HFF-Myc (cell line): Measurements from ENCODE around the gene GUCY2D.

Experiments used
- DNase-seq: peaks from one replicate; pipeline ENCODE4 v3.0.0-alpha.2; 2011; ENCODE audit warnings: low read depth; ENCODE audit errors: extremely low read depth
- H3K4me3 ChIP-seq: replicated peaks from 2 replicates; pipeline ENCODE4 v1.5.1; 2011; ENCODE audit warnings: low read depth, mild to moderate bottlenecking, control low read depth, low read length
- TF ChIP-seq, protein P1 (sequence below): IDR thresholded peaks from 2 replicates; pipeline ENCODE4 v1.5.1; 2012; ENCODE audit warnings: mild to moderate bottlenecking, low read depth, low read length, control low read depth; ENCODE audit errors: missing control alignments

The GUCY2D gene

DNA sequence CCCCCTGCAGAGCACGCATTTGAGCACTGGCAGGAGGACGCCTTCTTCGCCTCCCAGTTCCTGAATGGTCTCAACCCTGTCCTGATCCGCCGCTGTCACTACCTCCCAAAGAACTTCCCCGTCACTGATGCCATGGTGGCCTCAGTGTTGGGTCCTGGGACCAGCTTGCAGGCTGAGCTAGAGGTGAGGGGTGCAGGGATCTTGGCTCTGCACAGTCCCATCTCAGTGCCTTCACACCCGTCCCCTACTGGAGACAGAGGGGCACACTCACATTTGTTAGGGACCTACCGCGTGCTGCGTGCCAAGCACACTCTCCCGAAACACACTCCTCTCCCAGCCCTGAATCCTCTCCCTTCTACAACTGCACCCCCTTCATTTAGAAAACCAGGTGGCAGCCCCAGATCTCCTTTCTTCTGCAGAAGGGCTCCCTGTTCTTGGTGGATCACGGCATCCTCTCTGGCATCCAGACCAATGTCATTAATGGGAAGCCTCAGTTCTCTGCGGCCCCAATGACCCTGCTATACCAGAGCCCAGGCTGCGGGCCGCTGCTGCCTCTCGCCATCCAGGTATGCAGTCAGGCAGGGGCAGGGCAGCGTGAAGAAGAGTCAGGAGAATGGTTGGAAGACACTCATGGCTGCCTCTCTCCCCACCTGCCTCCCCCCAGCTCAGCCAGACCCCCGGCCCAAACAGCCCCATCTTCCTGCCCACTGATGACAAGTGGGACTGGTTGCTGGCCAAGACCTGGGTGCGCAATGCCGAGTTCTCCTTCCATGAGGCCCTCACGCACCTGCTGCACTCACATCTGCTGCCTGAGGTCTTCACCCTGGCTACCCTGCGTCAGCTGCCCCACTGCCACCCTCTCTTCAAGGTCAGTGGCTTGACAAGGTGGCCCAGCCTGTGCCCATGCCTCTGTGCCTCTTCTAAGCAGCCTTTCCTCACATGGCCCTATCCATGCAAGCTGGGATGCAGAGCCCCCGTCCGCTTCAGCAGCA is 42.7 kb downstream of the GUCY2D start:
- DNase-seq, result no peak
- H3K4me3 ChIP-seq, result no peak overlapping the region
- TF ChIP-seq, protein P1, sequence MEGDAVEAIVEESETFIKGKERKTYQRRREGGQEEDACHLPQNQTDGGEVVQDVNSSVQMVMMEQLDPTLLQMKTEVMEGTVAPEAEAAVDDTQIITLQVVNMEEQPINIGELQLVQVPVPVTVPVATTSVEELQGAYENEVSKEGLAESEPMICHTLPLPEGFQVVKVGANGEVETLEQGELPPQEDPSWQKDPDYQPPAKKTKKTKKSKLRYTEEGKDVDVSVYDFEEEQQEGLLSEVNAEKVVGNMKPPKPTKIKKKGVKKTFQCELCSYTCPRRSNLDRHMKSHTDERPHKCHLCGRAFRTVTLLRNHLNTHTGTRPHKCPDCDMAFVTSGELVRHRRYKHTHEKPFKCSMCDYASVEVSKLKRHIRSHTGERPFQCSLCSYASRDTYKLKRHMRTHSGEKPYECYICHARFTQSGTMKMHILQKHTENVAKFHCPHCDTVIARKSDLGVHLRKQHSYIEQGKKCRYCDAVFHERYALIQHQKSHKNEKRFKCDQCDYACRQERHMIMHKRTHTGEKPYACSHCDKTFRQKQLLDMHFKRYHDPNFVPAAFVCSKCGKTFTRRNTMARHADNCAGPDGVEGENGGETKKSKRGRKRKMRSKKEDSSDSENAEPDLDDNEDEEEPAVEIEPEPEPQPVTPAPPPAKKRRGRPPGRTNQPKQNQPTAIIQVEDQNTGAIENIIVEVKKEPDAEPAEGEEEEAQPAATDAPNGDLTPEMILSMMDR, result no peak

DNA sequence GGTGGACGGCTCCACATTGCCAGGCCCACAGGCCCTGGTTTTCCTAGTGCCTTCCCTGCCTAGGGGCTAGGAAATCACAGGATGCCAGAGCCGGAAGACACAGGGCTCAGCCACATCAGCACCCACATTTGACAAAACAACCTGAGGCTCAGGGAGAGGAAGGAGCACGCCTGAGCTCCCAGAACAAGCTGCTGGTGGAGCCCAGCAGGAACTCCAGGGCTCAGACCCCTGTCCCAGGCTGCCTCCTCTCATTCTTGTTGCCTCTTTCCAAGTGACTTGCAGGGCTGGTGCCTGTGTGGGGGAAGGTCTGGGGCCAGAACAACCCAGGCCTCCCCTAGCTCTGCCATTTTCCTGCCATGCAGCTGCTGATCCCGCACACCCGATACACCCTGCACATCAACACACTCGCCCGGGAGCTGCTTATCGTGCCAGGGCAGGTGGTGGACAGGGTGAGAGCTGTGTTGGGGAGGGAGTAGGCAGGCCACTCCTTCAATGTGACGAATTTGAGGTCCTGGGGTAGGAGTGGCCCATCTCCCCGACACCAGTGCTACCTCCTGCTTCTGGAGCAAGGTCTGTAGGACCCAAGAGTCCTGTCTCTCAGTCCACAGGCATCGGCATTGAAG is 44.0 kb downstream of the GUCY2D start:
- H3K4me3 ChIP-seq, result no peak overlapping the region
- DNase-seq, result no peak
- TF ChIP-seq, protein P1, result no peak

DNA sequence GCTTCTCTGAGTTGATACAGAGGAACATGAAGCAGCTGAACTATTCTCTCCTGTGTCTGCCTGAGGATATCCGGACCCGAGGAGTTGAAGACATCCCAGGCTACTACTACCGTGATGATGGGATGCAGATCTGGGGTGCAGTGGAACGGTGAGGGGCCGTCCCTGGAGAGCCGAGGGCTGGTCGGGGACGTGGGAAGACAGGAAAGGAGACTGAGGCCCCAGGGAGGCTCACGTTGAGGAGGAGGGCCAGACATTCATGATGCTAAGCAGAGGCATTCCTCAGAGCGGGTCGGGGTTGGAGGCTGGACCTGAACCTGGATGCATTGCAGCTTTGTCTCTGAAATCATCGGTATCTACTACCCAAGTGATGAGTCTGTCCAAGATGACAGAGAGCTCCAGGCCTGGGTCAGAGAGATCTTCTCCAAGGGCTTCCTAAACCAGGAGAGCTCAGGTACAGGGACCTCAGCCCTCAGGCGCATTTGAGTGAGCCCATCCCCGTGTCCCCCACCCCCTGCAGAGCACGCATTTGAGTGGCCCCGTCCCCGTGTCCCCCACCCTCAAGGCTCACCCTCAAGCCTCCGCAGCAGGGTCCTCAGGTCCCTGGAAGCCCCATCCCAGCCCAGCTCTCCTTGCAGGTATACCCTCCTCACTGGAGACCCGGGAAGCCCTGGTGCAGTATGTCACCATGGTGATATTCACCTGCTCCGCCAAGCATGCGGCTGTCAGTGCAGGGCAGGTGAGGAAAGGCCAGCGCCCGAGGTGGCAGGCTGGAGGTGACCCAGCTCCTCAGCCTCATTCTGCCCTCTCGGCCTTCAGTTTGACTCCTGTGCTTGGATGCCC is 44.7 kb downstream of the GUCY2D start:
- TF ChIP-seq, protein P1, result no peak
- no peak for DNase-seq
- no peak overlapping the region for H3K4me3 ChIP-seq

DNA sequence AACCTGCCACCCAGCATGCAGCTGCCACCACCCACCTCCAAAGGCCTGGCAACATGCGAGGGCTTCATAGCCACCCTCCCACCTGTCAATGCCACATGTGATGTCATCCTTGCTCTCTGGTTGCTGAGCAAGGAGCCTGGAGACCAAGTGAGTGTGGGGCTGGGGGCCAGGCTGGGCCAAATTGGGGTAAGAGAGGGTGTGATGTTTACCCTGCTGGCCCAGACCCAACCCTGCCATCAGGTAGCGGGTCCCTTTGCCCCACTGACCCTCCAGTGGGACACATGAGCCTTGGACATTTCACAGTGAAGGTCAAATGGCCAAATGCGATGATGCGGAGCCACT is 45.3 kb downstream of the GUCY2D start:
- no peak for DNase-seq
- TF ChIP-seq, protein P1, result no peak
- H3K4me3 ChIP-seq, result no peak overlapping the region

DNA sequence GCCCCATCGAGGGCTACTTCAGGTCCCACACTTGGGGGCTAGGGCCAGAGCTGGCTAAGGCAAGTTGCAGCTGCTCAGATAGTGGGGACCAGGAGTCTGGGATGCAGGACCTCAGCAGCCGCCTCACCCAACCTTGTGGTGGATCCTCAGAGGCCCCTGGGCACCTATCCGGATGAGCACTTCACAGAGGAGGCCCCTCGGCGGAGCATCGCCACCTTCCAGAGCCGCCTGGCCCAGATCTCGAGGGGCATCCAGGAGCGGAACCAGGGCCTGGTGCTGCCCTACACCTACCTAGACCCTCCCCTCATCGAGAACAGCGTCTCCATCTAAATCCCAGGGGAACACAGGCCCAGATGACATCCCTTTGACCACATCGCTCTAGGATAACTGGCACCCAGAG is 45.8 kb downstream of the GUCY2D start:
- DNase-seq, result no peak
- TF ChIP-seq, protein P1, result no peak
- no peak overlapping the region for H3K4me3 ChIP-seq

DNA sequence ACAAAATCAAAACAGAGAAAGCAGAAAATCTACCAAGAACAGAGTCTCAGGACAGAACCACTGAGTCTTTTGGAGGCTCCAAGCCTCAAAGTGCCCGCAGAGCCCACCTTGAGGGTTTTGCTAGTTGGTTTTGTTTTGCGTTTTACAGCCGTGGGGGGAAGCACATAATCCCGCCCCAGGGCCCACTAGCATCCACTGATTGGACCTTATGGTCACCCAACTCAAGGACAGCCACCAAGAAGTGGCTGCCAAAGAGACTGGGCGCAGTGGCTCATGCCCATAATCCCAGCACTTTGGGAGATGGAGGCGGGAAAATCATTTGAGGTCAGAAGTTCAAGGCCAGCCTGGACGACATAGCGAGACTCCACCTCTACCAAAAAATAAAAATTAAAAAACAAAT is 46.3 kb downstream of the GUCY2D start:
- H3K4me3 ChIP-seq, result no peak overlapping the region
- no peak for DNase-seq
- TF ChIP-seq, protein P1, result no peak
